ENCODE measurements around the gene MCHR1. TPM values are rescaled to one million over a fixed set of nuclear protein-coding genes. Genes with fewer than 3 reads are reported as not detected.

Gene MCHR1
- total and polyA plus RNA-seq, 9 of the 15 experiments (the other 6 are each of a cell fraction or from before 2014, with no cell fraction given) = 0.03 to 0.50 TPM; not detected in 7

DNA sequence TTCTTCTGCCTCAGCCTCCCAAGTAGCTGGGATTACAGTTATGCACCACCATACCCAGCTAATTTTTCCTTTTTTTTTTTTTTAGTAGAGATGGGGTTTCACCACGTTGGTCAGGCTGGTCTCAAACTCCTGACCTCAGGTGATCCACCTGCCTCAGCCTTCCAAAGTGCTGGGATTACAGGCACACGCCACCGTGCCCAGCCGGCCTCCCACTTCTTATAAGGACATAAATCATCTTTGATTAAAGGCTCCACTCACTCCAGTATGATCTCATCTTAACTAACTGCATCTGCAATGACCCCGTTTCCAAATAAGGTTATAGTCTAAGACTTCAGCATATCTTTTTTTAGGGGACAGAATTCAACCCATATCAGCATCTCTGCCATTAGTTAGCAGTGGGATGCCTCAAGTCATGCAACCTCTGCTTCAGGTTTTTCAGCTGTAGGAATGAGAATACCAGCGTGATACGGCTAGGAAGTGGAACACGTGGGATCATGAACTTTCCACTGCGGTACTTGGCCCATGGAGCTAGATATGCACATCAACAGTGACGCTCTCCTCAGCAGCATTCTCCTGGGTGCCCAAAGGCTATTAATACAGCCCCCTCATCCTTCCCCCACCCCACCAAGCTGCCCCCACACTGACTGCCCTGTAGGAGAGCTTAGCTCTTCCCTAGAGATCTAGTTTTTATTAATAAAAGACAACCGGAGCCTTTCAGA is 41.4 kb downstream of the MCHR1 start (continued):
- TF ChIP-seq, protein P1, sequence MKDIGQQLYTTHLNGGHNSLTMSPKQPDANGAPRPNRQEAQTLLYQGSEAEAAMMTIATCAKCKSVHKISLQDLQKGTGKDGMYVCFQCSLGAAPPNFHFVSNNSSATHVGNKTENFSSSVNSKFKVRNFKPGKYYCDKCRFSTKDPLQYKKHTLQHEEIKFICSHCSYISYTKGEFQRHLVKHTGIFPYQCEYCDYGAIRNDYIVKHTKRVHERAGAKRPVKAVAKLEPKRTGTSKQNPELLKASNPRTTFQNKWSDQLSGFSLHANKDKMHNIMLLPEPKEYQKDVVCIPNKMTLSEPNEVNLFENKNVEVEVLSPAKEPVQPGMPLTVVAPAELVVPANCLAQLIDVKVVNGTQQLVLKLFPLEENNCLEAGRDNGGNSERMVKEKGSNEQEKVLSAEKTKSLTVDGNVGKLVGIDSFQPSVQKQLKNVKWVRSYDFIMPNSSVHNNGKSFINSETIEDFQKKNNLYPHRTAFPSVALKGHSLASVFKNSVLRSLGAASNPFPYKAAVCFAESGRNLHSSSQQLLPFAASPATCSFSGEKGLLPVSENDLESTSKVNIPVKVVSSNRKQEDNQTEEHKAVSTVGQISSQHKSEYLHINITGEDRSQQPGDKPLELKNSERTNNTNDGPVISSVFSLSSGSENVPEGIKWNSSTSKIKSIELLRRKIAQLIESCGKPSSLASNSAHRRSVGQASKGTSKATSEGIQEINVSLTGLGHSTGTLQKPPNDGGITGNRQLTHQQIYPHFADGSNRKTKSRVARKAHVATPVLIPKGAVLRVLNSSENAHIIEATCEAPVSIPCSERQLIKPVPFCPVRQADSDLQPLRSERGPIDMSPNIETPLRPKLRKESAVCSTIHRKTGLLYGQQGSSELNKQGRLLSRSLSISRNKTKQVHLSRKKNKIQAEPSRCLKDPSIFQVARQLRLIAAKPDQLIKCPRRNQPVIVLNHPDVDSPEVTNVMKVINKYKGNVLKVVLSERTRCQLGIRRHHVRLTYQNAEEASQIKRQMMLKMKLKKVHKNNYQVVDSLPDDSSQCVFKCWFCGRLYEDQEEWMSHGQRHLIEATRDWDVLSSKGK (CRISPR knock-in tag; IDR thresholded peaks at IDR 0.05) = no peak
- TF ChIP-seq, protein P2, sequence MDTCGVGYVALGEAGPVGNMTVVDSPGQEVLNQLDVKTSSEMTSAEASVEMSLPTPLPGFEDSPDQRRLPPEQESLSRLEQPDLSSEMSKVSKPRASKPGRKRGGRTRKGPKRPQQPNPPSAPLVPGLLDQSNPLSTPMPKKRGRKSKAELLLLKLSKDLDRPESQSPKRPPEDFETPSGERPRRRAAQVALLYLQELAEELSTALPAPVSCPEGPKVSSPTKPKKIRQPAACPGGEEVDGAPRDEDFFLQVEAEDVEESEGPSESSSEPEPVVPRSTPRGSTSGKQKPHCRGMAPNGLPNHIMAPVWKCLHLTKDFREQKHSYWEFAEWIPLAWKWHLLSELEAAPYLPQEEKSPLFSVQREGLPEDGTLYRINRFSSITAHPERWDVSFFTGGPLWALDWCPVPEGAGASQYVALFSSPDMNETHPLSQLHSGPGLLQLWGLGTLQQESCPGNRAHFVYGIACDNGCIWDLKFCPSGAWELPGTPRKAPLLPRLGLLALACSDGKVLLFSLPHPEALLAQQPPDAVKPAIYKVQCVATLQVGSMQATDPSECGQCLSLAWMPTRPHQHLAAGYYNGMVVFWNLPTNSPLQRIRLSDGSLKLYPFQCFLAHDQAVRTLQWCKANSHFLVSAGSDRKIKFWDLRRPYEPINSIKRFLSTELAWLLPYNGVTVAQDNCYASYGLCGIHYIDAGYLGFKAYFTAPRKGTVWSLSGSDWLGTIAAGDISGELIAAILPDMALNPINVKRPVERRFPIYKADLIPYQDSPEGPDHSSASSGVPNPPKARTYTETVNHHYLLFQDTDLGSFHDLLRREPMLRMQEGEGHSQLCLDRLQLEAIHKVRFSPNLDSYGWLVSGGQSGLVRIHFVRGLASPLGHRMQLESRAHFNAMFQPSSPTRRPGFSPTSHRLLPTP (IDR thresholded peaks at IDR 0.05; ENCODE audit: borderline replicate concordance, extremely low read depth, insufficient read length) = no peak
- no peak for TF ChIP-seq SNRNP70 (optimal IDR thresholded peaks at IDR 0.05; ENCODE audit: low read depth, low read length)
- no peak for TF ChIP-seq NCOA2 (IDR thresholded peaks at IDR 0.05; ENCODE audit: partially characterized antibody in 2 of 2)

Measured in K562 (cell line).